GM12878 (cell line): ENCODE measurements around the gene ADRA2B. TPM values are rescaled to one million over a fixed set of nuclear protein-coding genes. Genes with fewer than 3 reads are reported as not detected.

Source experiments
- BACH1 ChIP-seq: fragments of 450-650 bp; IDR thresholded peaks from 2 replicates; pipeline ENCODE4 v1.6.1; 2017; ENCODE audit warnings: mild to moderate bottlenecking, borderline replicate concordance
- FOXK2 ChIP-seq: fragments of 450-650 bp; IDR thresholded peaks from 2 replicates; pipeline ENCODE4 v1.6.1; 2017; ENCODE audit warnings: mild to moderate bottlenecking, moderate library complexity
- MTA2 ChIP-seq: fragments of 450-650 bp; IDR thresholded peaks from 2 replicates; pipeline ENCODE4 v1.6.1; 2016; ENCODE audit warnings: low read depth, mild to moderate bottlenecking, moderate library complexity
- MTA3 ChIP-seq: IDR thresholded peaks from 2 replicates; pipeline ENCODE4 v1.6.1; 2012; ENCODE audit warnings: low read length, inconsistent platforms, borderline replicate concordance
- RCOR1 ChIP-seq: conservative IDR thresholded peaks from 2 replicates; pipeline ENCODE4 v1.6.1; 2012; ENCODE audit warnings: low read depth, low read length, improper control_type of control experiment
- ZBTB11 ChIP-seq: fragments of 450-650 bp; formaldehyde crosslinking; IDR thresholded peaks from 2 replicates; pipeline ENCODE4 v1.5.0; 2022; ENCODE audit warnings: mild to moderate bottlenecking, missing genetic modification characterization
- ZNF687 ChIP-seq: fragments of 450-650 bp; IDR thresholded peaks from 2 replicates; pipeline ENCODE4 v1.6.1; 2017; ENCODE audit warnings: mild to moderate bottlenecking, moderate library complexity
- polyA plus RNA-seq, 11 experiments: library from polyadenylated mRNA; depleted of rRNA in 4 of 11; unstranded in 6 of 11; stranded (reverse) in 5 of 11; fragments of >200 nt; fragmentation: Nextera tagmentation in 4 of 11; fragmentation: Illumina TruSeq in 1 of 11; extraction: Ambion mirVana in 4 of 11; extraction: Trizol in 1 of 11; gene quantifications; 1 replicate in 1 of 11; 2 replicates in 10 of 11; pipeline versions ENCODE4 v1.2.1 to v1.2.3, GENCODE V29; 2011 to 2016; ENCODE audit warnings: inconsistent platforms in 2 of 11, missing spikeins in 2 of 11, low read depth in 1 of 11
- total RNA-seq, 4 experiments: library from RNA; depleted of rRNA in 3 of 4; stranded (reverse); fragments of >200 nt in 3 of 4; fragmentation: Illumina TruSeq in 1 of 4; extraction: Trizol in 1 of 4; gene quantifications; 2 replicates each; pipeline versions ENCODE4 v1.2.1 to v1.2.3, GENCODE V29; 2013 to 2021
- TF ChIP-seq, protein P1 (sequence below): fragments of 450-650 bp; IDR thresholded peaks from 2 replicates; pipeline ENCODE4 v1.6.1; 2018; ENCODE audit warnings: borderline replicate concordance, mild to moderate bottlenecking; ENCODE audit not compliant: partially characterized antibody
- TF ChIP-seq, protein P2 (sequence below): IDR thresholded peaks from 2 replicates; pipeline ENCODE4 v1.6.1; 2011; ENCODE audit warnings: low read depth, low read length, improper control_type of control experiment, borderline replicate concordance
- TF ChIP-seq, protein P3 (sequence below): fragments of 450-650 bp; IDR thresholded peaks from 2 replicates; pipeline ENCODE4 v1.6.1; 2016; ENCODE audit warnings: mild to moderate bottlenecking
- TF ChIP-seq, protein P4 (sequence below): fragments of 150-350 bp; IDR thresholded peaks from 2 replicates; pipeline ENCODE4 v1.6.1; 2016; ENCODE audit warnings: low read depth, low read length

ADRA2B gene
- total and polyA plus RNA-seq, 10 of the 15 experiments (the other 5 are each of a cell fraction or from before 2014, with no cell fraction given): 0.01 to 0.10 (median 0.04) TPM; not detected in 6

DNA sequence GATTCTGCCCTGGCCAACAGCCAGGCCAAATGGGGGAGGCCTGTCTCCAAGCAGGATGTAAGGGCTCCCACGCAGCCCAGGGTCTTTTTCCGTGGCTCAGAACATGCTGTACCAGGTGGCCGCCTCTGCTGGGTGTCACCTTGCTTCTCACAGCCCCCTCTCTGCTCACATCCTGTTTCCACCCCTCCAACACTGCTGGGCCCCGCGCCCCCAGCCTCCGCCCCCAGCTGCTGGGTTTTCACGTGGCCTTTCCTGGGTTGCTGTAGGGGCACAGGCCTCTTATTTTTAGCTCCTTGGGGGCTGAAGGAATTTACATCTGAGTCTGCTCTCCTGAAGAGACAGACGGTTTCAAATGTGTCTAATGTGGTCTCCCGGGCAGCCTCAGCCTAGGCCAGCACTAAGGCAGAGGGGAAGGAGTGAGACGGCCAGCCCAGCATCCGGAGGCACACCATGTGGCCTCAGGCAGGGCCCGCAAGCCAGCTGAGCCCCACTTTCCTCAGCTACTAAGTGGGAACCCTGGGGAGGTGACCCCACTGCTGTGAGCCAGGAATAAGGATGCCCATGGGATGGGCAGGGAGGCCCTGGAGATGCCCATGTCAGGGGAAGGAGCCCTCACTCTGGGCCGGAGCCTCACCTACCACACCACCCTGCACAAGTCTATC, 47.5 kb upstream of the ADRA2B start (continued):
- TF ChIP-seq, protein P1, sequence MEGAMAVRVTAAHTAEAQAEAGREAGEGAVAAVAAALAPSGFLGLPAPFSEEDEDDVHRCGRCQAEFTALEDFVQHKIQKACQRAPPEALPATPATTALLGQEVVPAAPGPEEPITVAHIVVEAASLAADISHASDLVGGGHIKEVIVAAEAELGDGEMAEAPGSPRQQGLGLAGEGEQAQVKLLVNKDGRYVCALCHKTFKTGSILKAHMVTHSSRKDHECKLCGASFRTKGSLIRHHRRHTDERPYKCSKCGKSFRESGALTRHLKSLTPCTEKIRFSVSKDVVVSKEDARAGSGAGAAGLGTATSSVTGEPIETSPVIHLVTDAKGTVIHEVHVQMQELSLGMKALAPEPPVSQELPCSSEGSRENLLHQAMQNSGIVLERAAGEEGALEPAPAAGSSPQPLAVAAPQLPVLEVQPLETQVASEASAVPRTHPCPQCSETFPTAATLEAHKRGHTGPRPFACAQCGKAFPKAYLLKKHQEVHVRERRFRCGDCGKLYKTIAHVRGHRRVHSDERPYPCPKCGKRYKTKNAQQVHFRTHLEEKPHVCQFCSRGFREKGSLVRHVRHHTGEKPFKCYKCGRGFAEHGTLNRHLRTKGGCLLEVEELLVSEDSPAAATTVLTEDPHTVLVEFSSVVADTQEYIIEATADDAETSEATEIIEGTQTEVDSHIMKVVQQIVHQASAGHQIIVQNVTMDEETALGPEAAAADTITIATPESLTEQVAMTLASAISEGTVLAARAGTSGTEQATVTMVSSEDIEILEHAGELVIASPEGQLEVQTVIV: no peak
- TF ChIP-seq, protein P2, sequence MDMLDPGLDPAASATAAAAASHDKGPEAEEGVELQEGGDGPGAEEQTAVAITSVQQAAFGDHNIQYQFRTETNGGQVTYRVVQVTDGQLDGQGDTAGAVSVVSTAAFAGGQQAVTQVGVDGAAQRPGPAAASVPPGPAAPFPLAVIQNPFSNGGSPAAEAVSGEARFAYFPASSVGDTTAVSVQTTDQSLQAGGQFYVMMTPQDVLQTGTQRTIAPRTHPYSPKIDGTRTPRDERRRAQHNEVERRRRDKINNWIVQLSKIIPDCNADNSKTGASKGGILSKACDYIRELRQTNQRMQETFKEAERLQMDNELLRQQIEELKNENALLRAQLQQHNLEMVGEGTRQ: no peak; the same call in 1 of the 2 replicates
- TF ChIP-seq MTA3 (no peak), BACH1 (peak; percentile 54), ZBTB11 (CRISPR knock-in tag) (no peak), RCOR1 (no peak; the same call in 1 of the 2 replicates), FOXK2 (peak; percentile 56), MTA2 (peak; percentile 87), ZNF687 (peak; percentile 92)
- TF ChIP-seq, protein P3, sequence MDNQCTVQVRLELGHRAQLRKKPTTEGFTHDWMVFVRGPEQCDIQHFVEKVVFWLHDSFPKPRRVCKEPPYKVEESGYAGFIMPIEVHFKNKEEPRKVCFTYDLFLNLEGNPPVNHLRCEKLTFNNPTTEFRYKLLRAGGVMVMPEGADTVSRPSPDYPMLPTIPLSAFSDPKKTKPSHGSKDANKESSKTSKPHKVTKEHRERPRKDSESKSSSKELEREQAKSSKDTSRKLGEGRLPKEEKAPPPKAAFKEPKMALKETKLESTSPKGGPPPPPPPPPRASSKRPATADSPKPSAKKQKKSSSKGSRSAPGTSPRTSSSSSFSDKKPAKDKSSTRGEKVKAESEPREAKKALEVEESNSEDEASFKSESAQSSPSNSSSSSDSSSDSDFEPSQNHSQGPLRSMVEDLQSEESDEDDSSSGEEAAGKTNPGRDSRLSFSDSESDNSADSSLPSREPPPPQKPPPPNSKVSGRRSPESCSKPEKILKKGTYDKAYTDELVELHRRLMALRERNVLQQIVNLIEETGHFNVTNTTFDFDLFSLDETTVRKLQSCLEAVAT: peak; percentile 92; the same call in 1 of the 2 replicates
- TF ChIP-seq, protein P4, sequence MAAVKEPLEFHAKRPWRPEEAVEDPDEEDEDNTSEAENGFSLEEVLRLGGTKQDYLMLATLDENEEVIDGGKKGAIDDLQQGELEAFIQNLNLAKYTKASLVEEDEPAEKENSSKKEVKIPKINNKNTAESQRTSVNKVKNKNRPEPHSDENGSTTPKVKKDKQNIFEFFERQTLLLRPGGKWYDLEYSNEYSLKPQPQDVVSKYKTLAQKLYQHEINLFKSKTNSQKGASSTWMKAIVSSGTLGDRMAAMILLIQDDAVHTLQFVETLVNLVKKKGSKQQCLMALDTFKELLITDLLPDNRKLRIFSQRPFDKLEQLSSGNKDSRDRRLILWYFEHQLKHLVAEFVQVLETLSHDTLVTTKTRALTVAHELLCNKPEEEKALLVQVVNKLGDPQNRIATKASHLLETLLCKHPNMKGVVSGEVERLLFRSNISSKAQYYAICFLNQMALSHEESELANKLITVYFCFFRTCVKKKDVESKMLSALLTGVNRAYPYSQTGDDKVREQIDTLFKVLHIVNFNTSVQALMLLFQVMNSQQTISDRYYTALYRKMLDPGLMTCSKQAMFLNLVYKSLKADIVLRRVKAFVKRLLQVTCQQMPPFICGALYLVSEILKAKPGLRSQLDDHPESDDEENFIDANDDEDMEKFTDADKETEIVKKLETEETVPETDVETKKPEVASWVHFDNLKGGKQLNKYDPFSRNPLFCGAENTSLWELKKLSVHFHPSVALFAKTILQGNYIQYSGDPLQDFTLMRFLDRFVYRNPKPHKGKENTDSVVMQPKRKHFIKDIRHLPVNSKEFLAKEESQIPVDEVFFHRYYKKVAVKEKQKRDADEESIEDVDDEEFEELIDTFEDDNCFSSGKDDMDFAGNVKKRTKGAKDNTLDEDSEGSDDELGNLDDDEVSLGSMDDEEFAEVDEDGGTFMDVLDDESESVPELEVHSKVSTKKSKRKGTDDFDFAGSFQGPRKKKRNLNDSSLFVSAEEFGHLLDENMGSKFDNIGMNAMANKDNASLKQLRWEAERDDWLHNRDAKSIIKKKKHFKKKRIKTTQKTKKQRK: no peak
